IPS-18c (cell line): ENCODE data around the gene RIOK3.

Source experiments
- H3K4me3 ChIP-seq: 2 replicates; pipeline ENCODE4 v1.7.0; 2013; ENCODE audit warnings: low read depth, mild to moderate bottlenecking, low read length, moderate library complexity; ENCODE audit not compliant: insufficient read depth
- H3K9me3 ChIP-seq: one replicate; pipeline ENCODE4 v1.6.1; 2013; ENCODE audit warnings: mild to moderate bottlenecking, low read length, moderate library complexity; ENCODE audit not compliant: control insufficient read depth, insufficient read depth

RIOK3 gene

DNA sequence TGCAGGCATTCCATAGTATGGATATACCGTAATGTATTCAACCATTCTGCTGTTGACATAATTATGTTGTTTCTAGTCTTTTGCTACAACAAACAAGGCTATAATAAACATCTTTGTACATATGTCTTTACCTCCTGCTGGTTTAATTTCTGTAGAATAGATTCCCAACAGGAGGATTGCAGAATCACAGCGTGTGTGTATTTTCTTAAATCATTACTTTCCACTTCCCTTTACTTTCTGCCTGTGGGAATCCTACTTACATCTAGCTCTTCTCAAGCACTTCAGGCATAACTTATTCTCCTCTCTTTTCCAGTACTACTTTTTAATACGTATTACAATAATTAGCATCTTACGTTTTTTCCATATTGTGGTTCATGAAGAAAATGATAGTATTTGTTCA, 13.0 kb upstream of the RIOK3 start:
- no peaks in the 10 kb centered on the region for H3K9me3 ChIP-seq
- H3K4me3 ChIP-seq, result no peak overlapping the region

DNA sequence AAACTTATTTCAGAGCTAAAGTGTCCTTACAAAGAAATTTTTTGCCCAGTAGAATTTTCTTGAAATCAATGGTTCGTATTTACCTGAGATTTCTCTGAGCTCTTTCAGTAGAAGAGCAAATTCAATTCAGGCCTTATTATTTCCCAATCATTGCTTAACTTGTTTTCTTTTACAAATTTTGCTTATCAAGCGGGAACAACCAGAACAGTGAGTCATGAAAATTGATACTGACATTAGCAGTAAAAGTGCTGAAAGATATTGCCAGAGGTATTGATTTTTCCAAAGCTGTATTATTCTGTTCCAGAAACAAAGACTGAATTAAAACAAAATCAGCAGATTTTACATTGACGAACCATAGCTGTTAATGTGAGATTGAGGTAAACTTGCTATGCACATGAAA, 10.1 kb upstream of the RIOK3 start:
- Histone ChIP-seq H3K4me3 (no peak overlapping the region), H3K9me3 (no peaks in the 10 kb centered on the region)

DNA sequence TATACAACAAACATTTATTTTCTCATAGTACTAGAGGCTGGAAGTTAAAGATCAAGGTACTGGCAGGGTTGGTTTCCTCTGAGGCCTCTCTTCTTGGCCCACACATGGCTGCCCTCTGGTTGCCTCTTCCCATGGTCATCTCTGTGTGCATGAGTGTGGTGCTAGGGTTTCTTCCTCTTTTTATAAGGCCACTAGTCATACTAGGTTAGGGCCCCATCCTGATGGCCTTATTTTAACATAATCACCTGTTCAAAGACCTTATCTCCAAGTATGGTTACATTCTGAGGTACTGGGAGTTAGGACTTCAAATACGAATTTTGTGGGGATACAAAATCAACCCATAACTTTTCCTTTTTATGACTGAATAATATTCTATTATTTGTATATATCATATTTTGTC, 4.8 kb upstream of the RIOK3 start:
- Histone ChIP-seq H3K9me3 (no peaks in the 10 kb centered on the region), H3K4me3 (no peak overlapping the region)

DNA sequence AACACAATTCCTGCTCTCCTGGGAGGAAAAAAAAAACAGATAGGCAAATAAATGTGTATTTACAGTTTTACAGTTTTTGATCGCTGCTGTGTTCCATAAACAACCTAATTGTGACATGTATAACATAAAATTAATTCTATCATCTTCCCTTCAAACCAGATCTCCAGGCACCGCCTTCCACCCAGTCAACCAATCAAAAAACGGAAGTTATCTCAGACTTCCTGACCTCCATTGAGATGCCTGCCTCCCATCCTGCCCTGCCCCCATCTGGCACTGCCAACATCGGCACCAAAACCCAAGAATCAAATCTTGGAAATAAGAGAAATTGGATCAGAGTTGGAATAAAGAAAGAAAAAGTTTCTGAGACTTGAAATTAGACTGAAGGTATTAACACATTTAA, 3.1 kb upstream of the RIOK3 start:
- Histone ChIP-seq H3K4me3 (no peak overlapping the region), H3K9me3 (no peaks in the 10 kb centered on the region)

DNA sequence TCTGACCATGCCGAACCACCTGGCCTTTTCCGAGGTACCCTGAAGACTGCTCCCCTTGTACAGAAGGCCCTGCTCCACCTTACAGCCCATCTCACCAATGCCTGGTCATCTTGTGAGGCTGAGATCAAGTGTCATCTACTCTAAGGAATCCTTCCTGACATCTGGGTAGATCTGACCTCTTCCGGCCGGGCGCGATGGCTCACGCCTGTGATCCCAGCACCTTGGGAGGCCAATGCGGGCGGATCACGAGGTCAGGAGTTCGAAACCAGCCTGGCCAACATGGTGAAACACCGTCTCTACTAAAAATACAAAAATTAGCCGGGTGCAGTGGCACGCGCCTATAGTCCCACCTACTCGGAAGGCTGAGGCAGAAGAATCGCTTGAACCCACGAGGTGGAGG, 2.1 kb upstream of the RIOK3 start:
- no peaks in the 10 kb centered on the region for H3K9me3 ChIP-seq
- H3K4me3 ChIP-seq, result no peak overlapping the region

DNA sequence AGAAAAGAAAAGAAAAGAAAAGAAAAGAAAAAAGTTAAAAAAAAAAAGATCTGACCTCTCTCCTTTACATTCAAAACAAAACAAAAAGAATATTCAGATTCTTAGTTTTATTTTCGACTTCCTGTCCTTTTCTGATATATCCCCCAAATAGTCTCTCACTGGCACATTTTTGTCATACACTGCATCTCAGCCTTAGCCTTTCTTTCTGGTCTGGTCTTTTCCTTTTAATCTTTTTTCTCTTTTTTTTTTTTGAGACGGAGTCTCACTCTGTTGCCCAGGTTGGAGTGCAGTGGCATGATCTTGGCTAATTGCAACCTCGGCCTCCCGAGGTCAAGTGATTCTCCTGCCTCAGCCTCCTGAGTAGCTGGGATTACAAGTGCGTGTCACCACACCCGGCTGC, 1.6 kb upstream of the RIOK3 start:
- H3K4me3 ChIP-seq, result no peak overlapping the region

DNA sequence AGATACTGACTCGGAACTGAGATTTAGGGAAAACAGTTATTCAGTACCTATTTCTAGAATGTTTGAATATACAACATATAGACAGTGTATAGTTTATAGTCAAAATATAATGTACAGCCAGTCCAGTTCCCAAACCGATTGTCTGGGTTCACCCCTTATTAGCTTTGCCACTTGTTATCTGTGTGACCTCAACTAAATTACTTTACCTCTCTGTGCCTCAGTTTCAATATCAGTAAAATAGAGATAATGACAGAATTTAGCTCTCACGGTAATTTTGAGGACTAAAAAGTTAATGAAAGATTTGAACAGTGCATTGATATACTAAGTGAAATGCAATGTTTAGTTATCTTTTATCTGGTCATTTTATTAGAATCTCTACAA, 750 bp upstream of the RIOK3 start:
- peak overlapping the region; percentile 94; the same call in 1 of the 2 replicates for H3K4me3 ChIP-seq

More for the DNA sequence above, 1.6 kb upstream of the RIOK3 start:
- H3K9me3 ChIP-seq, result no peaks in the 10 kb centered on the region

DNA sequence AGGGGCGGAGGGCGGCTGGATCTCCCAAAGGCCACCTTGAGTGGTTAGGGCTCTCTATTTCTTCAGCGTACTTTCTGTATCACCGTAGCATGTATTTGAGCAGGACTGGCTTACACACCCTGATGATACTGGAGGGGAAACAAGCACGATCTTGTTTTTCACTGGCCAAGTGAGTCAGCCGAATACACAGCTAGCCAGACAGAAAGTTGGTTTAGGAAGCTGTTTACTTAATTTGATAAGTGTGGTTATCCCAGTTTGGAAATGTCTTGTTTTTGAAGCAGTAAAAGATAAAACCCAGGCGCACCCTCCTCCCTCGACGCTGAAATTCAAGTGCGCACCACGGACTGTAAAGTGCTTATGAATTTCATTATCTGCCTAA, 582 bp downstream of the RIOK3 start:
- no peaks in the 10 kb centered on the region for H3K9me3 ChIP-seq
- peak overlapping the region; percentile 94 for H3K4me3 ChIP-seq

More for the DNA sequence above, 750 bp upstream of the RIOK3 start:
- H3K9me3 ChIP-seq, result no peaks in the 10 kb centered on the region

DNA sequence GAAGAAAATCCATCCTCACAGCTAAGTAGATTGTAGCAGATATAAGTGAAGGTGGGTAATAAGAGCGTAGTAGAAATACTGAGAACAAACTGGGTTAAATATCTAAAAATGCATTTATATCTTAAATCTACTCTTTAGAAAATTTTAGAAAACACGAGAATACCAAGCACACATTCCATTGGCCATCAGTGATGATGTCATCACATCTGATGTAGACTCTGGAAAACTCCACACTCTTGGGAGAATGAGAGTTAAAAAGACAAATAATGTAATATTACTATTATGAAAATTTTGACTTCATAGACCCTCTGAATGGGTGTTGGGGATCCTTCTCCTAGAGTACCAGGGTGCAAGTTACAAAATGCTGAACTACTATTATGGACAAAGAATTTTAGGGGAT, 3.7 kb downstream of the RIOK3 start:
- Histone ChIP-seq H3K4me3 (no peak overlapping the region), H3K9me3 (no peaks in the 10 kb centered on the region)

DNA sequence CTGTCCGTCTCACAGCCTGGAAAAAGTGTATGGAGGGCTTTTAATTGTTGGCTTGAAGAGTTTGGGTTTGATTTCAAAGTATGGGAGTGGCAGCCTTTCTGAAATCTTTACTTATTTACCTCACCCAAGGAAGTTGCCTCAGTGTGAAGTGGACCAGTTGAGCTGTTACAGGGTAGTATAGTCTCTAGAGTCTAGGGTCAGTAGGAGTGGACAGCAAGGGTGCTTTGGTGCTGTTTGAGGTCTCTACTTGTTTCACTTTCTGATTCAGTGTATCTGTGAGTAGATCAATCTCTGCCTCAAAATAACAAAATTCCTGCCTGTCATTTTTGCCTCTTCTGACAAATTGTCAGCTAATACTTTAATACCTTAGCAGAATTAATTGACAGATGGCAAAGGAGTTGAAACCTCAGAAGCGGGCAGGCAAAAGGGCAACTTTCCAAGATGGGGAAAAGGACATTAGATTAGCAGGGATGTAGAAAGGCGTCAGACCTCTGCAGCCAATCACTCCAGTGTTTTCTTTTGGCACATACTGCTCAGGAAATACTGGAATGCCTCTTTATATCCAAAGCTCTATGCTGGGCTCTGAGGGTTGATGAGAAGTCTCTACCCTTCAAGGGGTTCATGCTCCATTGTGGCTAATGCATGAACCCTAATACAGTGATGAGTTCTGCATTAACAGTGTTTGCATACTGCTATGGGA, 5.9 kb downstream of the RIOK3 start:
- H3K4me3 ChIP-seq, result no peak overlapping the region
- H3K9me3 ChIP-seq, result no peaks in the 10 kb centered on the region

DNA sequence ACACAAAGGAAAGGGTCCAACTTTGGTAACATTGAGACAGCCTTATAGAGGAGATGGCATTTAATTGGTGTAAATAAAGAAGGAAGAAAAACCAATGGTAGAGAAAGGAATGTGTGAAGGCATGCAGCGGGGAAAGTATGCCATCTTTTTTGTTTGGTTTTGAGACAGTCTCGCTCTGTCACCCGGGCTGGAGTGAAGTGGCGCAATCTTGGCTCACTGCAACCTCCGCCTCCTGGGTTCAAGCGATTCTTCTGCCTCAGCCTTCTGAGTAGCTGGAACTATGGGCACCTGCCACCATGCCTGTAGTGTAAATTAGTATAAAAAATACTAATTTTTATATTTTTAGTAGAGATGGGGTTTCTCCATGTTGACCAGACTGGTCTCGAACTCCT, 6.4 kb downstream of the RIOK3 start:
- no peak overlapping the region for H3K4me3 ChIP-seq
- H3K9me3 ChIP-seq, result no peaks in the 10 kb centered on the region

DNA sequence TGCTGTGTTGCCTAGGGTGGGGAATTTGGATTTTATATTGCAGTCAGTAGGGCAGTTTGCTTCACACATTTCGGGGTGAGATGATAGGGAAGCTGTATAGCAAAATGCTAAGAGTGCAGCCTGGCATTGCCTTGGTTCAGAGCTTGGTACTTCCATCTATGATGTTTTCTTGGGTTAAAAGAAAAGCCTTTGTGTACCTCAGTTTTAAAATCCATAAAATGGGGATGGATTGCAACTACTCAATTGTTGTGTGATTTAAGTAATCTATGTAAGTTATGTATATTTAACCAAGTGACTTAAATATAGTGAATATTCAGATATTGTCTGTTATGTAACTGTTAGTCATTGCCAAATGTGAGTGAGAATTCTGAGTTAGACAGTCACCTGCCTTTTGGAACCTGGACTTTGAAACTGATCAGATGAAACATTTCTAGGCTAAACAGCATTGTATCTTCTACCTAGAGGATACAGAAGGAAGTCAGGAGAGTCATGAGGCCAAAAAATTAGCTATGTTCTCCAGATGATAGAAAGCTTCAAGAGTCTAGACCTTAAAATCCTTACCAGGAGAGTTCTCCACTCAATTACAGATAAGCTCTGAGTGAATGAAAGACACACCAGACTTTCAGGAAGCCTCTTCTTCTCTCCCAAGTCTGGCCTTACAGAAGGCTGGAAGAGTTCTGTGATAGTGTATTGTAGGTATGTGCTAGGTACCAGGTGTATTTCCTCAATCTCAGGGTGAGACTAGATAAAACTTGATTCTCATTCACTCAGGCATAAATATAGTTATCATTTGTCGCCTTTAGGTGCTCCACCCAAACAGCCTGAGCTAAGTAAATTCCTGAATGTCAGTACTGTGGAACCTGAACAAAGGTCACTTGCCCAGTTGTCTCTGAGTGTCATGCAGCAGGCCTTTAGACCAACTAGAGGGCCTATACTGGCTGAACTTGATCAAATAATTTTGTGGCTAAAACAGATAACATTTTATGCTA, 7.5 kb downstream of the RIOK3 start:
- no peaks in the 10 kb centered on the region for H3K9me3 ChIP-seq
- H3K4me3 ChIP-seq, result no peak overlapping the region

DNA sequence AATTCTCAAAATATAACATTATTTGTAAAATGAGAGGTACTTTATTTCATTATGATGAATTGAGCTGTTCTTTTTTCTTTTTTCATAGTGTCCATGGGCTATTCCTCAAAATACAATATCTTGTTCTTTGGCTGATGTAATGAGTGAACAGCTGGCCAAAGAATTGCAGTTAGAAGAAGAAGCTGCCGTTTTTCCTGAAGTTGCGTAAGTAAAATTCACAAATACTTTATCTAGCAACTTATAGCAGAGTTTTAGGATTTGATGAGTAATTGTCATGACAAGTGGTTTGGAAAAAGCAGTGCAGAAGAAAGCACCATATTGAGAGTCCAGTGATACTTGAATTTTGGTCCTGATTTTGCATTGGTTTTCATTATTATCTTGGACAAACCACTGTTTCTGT, 9.8 kb downstream of the RIOK3 start:
- Histone ChIP-seq H3K4me3 (no peak overlapping the region), H3K9me3 (no peaks in the 10 kb centered on the region)

DNA sequence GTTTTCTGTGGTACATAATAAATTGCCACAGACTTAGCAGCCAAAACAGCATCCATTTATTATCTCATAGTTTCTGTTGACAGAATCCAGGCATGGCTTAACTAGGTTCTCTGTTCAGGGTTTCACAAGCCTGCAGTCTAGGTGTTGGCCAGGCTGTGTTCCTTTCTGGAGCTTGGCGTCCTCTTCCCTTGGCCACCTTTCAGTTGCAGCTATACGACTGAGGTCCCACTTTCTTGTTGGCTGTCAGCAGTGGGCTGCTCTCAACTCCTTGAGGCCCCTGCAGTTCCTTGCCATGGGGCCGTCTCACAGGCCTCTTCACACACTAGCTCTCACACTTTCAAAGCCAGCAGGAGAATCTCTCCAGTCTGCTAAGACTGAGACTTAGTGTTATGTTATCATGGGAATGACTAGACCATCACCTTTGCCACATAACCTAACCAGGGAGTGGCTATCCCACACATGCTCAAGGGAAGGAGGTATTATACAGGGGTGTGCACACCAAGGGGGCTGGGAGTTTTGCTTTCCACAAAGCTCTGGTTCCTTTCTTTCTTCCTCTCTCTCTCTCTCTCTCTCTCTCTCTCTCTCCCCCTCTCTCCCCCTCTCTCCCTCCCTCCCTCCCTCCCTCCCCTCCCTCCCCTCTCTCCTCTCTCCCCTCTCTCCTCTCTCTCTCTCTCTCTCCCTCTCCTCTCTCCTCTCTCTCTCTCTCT, 15.8 kb downstream of the RIOK3 start:
- H3K9me3 ChIP-seq, result no peaks in the 10 kb centered on the region
- H3K4me3 ChIP-seq, result no peak overlapping the region

DNA sequence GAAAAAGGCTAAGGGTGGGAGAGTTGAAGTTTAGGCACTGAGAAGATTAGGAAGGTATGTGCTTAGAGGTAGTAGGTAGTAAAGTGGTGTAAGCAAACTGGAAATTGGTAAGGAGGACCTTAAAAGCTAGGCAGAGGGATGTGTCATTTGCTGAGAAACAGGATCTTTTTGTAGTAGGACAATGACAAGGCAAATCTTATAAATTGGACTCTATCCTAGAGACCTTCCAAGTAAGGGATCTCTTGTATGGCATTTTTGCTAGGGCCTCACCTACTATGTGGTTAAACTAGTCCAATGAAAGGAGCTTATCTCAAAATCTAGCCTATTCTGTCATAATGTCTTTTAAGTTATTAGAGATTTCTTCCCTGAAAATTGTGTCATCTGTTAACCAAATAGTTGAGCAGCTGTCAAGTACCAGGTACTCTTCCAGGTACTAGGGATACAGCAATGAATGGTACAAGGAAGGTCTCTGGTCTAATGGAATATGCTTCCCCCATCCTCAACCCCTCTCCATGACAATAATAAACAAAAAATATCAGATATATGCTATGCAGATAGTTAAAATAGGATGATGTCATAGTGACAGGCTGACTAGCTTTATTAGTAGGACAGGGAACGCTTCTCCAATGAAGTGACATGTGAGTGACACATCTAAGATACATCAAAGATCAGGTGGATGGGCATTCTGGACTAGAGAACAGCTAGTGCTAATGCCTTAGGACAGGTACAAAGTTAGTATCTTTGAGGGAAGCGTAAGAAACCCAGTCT, 17.7 kb downstream of the RIOK3 start:
- no peaks in the 10 kb centered on the region for H3K9me3 ChIP-seq
- no peak overlapping the region for H3K4me3 ChIP-seq

DNA sequence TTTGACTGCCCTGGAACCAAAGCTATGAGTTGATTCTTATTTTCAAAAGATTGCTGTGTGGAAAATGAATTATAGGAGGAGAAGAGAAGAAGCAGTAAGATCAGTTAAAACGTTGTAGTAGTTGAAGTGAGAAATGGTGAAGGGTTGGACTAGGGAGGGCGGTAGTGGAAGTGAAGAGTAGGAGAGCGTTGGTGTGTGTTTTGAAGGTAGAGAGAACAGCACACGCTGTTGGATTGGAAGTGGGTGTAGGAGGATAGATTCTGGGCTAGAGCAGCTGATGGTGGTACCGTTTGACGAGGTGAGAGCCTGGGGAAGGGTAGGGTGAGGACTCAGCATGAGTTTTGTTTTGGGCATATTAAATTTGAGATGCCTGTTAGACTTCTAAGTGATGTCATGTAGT, 18.4 kb downstream of the RIOK3 start:
- no peaks in the 10 kb centered on the region for H3K9me3 ChIP-seq
- H3K4me3 ChIP-seq, result no peak overlapping the region

DNA sequence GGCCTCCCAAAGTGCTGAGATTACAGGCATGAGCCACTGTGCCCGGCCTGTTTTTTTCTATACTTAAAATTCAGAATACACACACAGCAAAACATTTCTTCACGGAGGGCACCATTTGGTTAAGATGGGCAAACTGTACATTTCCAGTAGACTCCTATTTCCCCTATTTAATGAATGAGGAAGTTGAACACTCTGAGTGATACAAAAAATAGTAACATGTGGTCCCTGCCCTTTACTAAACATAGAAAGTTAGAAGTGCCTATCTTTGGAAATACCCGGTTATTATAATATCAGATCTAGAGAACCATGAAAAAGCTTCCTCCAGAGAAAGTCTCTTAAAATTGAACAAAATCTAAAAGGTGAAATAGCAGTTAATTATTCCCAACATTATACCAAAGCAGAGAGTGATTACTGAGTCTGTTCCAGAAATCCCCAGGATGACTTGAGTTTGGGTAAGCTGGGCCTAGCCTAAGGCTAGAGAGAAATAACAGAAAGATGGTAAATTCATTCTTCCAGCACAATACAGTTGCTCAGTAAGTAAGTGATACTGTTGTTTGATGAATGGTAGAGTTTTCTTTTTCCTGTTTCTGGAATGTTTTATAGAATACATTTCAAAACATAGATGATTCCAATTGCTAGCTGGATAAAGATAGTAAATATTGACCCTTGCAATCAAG, 26.9 kb downstream of the RIOK3 start:
- Histone ChIP-seq H3K9me3 (no peaks in the 10 kb centered on the region), H3K4me3 (no peak overlapping the region)
